H1 (cell line): ENCODE data around the gene BCL2.

Experiments
- CHD2 ChIP-seq: IDR thresholded peaks from 2 replicates; pipeline ENCODE4 v1.6.1; 2012; ENCODE audit warnings: low read length, improper control_type of control experiment
- EGR1 ChIP-seq: IDR thresholded peaks from 2 replicates; pipeline ENCODE4 v1.6.1; 2011; ENCODE audit warnings: low read depth, low read length, borderline replicate concordance
- EZH2 ChIP-seq: fragments of 200-600 bp; sonication (generic); IDR thresholded peaks from 2 replicates; pipeline ENCODE4 v1.7.1; 2012; ENCODE audit warnings: low read depth, mild to moderate bottlenecking, moderate library complexity, low read length, inconsistent platforms; ENCODE audit not compliant: severe bottlenecking
- GABPA ChIP-seq: IDR thresholded peaks from 2 replicates; pipeline ENCODE4 v1.6.1; 2011; ENCODE audit warnings: mild to moderate bottlenecking, low read length, moderate library complexity, borderline replicate concordance; ENCODE audit not compliant: insufficient read depth
- HDAC6 ChIP-seq: IDR thresholded peaks from one replicate; pipeline ENCODE4 v1.7.1; 2012; ENCODE audit warnings: low read depth, mild to moderate bottlenecking, inconsistent platforms, low read length, moderate library complexity
- PHF8 ChIP-seq: fragments of 200-600 bp; sonication (generic); conservative IDR thresholded peaks from 2 replicates; pipeline ENCODE4 v1.7.1; 2012; ENCODE audit warnings: low read depth, mild to moderate bottlenecking, inconsistent platforms, low read length, moderate library complexity
- RXRA ChIP-seq: IDR thresholded peaks from 2 replicates; pipeline ENCODE4 v1.6.1; 2011; ENCODE audit warnings: low read depth, mild to moderate bottlenecking, low read length, moderate library complexity; ENCODE audit not compliant: insufficient read depth
- YY1 ChIP-seq: IDR thresholded peaks from 2 replicates; pipeline ENCODE4 v1.6.1; 2011; ENCODE audit warnings: low read depth, mild to moderate bottlenecking, low read length
- TF ChIP-seq, protein P1 (sequence below), 3 experiments: IDR thresholded peaks; 1 replicate in 2 of 3; 2 replicates in 1 of 3; pipeline versions ENCODE4 v1.5.1 to v1.6.1; 2011; ENCODE audit warnings: low read length in 3 of 3, mild to moderate bottlenecking in 3 of 3, inconsistent platforms in 2 of 3, low read depth in 1 of 3, moderate library complexity in 1 of 3; ENCODE audit not compliant: insufficient read depth in 1 of 3; ENCODE audit errors: control extremely low read depth in 1 of 3
- TF ChIP-seq, protein P2 (sequence below): fragments of 300-600 bp; sonication (generic); IDR thresholded peaks from 2 replicates; pipeline ENCODE4 v1.7.1; 2012; ENCODE audit warnings: low read length, moderate library complexity, mild to moderate bottlenecking, inconsistent platforms; ENCODE audit not compliant: insufficient replicate concordance

DNA sequence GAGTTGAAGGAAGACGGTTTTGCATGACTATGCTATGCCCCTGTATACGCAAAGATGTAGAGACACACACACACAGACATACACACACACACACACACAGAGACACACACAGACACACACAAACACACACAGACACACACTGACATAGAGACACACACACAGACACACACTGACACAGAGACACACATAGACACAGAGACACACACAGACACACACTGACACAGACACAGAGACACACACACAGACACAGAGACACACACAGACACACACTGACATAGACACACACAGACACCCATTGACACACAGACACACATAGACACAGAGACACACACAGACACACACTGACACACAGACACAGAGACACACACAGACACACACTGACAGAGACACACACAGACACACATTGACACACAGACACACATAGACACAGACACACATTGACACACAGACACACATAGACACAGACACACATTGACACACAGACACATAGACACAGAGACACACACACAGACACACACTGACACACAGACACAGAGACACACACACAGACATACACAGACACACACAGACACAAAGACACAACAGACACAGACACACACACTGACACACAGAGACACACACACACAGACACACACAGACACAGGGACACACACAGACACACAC lies 121.3 kb downstream of the BCL2 start:
- TF ChIP-seq, protein P1, sequence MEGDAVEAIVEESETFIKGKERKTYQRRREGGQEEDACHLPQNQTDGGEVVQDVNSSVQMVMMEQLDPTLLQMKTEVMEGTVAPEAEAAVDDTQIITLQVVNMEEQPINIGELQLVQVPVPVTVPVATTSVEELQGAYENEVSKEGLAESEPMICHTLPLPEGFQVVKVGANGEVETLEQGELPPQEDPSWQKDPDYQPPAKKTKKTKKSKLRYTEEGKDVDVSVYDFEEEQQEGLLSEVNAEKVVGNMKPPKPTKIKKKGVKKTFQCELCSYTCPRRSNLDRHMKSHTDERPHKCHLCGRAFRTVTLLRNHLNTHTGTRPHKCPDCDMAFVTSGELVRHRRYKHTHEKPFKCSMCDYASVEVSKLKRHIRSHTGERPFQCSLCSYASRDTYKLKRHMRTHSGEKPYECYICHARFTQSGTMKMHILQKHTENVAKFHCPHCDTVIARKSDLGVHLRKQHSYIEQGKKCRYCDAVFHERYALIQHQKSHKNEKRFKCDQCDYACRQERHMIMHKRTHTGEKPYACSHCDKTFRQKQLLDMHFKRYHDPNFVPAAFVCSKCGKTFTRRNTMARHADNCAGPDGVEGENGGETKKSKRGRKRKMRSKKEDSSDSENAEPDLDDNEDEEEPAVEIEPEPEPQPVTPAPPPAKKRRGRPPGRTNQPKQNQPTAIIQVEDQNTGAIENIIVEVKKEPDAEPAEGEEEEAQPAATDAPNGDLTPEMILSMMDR (IDR thresholded peaks at IDR 0.05; ENCODE audit: control extremely low read depth in 1 of 3, insufficient read depth in 1 of 3, low read depth in 1 of 3, low read length in 3 of 3): no peak
- TF ChIP-seq RXRA (no peak), YY1 (no peak), HDAC6 (no peak), GABPA (no peak), PHF8 (no peak), CHD2 (no peak), EZH2 (no peak), EGR1 (no peak)
- TF ChIP-seq, protein P2, sequence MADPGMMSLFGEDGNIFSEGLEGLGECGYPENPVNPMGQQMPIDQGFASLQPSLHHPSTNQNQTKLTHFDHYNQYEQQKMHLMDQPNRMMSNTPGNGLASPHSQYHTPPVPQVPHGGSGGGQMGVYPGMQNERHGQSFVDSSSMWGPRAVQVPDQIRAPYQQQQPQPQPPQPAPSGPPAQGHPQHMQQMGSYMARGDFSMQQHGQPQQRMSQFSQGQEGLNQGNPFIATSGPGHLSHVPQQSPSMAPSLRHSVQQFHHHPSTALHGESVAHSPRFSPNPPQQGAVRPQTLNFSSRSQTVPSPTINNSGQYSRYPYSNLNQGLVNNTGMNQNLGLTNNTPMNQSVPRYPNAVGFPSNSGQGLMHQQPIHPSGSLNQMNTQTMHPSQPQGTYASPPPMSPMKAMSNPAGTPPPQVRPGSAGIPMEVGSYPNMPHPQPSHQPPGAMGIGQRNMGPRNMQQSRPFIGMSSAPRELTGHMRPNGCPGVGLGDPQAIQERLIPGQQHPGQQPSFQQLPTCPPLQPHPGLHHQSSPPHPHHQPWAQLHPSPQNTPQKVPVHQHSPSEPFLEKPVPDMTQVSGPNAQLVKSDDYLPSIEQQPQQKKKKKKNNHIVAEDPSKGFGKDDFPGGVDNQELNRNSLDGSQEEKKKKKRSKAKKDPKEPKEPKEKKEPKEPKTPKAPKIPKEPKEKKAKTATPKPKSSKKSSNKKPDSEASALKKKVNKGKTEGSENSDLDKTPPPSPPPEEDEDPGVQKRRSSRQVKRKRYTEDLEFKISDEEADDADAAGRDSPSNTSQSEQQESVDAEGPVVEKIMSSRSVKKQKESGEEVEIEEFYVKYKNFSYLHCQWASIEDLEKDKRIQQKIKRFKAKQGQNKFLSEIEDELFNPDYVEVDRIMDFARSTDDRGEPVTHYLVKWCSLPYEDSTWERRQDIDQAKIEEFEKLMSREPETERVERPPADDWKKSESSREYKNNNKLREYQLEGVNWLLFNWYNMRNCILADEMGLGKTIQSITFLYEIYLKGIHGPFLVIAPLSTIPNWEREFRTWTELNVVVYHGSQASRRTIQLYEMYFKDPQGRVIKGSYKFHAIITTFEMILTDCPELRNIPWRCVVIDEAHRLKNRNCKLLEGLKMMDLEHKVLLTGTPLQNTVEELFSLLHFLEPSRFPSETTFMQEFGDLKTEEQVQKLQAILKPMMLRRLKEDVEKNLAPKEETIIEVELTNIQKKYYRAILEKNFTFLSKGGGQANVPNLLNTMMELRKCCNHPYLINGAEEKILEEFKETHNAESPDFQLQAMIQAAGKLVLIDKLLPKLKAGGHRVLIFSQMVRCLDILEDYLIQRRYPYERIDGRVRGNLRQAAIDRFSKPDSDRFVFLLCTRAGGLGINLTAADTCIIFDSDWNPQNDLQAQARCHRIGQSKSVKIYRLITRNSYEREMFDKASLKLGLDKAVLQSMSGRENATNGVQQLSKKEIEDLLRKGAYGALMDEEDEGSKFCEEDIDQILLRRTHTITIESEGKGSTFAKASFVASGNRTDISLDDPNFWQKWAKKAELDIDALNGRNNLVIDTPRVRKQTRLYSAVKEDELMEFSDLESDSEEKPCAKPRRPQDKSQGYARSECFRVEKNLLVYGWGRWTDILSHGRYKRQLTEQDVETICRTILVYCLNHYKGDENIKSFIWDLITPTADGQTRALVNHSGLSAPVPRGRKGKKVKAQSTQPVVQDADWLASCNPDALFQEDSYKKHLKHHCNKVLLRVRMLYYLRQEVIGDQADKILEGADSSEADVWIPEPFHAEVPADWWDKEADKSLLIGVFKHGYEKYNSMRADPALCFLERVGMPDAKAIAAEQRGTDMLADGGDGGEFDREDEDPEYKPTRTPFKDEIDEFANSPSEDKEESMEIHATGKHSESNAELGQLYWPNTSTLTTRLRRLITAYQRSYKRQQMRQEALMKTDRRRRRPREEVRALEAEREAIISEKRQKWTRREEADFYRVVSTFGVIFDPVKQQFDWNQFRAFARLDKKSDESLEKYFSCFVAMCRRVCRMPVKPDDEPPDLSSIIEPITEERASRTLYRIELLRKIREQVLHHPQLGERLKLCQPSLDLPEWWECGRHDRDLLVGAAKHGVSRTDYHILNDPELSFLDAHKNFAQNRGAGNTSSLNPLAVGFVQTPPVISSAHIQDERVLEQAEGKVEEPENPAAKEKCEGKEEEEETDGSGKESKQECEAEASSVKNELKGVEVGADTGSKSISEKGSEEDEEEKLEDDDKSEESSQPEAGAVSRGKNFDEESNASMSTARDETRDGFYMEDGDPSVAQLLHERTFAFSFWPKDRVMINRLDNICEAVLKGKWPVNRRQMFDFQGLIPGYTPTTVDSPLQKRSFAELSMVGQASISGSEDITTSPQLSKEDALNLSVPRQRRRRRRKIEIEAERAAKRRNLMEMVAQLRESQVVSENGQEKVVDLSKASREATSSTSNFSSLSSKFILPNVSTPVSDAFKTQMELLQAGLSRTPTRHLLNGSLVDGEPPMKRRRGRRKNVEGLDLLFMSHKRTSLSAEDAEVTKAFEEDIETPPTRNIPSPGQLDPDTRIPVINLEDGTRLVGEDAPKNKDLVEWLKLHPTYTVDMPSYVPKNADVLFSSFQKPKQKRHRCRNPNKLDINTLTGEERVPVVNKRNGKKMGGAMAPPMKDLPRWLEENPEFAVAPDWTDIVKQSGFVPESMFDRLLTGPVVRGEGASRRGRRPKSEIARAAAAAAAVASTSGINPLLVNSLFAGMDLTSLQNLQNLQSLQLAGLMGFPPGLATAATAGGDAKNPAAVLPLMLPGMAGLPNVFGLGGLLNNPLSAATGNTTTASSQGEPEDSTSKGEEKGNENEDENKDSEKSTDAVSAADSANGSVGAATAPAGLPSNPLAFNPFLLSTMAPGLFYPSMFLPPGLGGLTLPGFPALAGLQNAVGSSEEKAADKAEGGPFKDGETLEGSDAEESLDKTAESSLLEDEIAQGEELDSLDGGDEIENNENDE: no peak
